ENCODE data around the gene NMRK1. TPM values are rescaled to one million over a fixed set of nuclear protein-coding genes. Genes with fewer than 3 reads are reported as not detected.

NMRK1 gene
- total and polyA plus RNA-seq, 2 donors (not counting 3 experiments of a cell fraction or from before 2014, with no cell fraction given): 24.3 to 32.6 TPM

DNA sequence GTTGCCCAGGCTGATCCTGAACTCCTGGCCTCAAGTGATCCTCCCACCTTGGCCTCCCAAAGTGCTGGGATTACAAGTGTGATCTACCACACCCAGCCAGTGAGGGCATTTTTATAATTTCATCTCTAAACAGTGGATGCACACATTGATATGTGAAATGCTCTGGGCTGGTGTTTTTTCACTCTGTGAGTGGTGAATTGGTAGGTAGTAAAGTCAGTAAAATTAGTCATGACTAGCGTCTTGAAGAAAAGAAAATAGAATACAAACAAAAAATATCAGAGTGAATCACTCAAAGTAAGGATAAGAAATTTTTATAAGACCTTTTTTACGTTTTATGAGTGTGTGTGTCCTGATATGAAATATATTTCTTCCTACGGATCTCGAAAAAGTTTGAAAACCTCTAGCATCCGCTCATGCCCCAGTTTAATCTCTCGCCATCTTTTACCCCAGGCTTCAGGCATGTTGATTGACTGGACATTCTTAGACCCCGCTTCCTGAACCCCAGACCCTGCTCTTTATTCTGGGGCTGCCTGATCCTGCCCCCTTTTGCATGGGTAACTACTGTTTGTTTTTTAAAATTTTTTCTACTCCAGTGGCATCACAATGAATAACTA lies 14.3 kb upstream of the NMRK1 start:
- POLR2A ChIA-PET: no interaction called here
- no peak overlapping the region for H3K4me3 ChIP-seq (replicated peaks in 1 of 3; ENCODE audit: insufficient read depth in 1 of 3, low read depth in 1 of 3, low read length in 3 of 3)

More for the DNA sequence above, 14.3 kb upstream of the NMRK1 start:
- dilution Hi-C loops (cut with MboI; ENCODE audit: extremely low pct_ligation_motif_present, low sequenced_read_pairs) (no loop called here), intact Hi-C loops (cut with micrococcal nuclease) (no loop called here)
- TF ChIP-seq EZH2 (IDR thresholded peaks at IDR 0.05; ENCODE audit: borderline replicate concordance, low read depth, low read length, severe bottlenecking) (no peak), FOS (IDR thresholded peaks at IDR 0.05; ENCODE audit: borderline replicate concordance, insufficient read depth, low read length) (no peak)
- TF ChIP-seq, protein P1, sequence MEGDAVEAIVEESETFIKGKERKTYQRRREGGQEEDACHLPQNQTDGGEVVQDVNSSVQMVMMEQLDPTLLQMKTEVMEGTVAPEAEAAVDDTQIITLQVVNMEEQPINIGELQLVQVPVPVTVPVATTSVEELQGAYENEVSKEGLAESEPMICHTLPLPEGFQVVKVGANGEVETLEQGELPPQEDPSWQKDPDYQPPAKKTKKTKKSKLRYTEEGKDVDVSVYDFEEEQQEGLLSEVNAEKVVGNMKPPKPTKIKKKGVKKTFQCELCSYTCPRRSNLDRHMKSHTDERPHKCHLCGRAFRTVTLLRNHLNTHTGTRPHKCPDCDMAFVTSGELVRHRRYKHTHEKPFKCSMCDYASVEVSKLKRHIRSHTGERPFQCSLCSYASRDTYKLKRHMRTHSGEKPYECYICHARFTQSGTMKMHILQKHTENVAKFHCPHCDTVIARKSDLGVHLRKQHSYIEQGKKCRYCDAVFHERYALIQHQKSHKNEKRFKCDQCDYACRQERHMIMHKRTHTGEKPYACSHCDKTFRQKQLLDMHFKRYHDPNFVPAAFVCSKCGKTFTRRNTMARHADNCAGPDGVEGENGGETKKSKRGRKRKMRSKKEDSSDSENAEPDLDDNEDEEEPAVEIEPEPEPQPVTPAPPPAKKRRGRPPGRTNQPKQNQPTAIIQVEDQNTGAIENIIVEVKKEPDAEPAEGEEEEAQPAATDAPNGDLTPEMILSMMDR (IDR thresholded peaks at IDR 0.05; ENCODE audit: extremely low read depth in 1 of 2, insufficient read depth in 1 of 2, low read depth in 1 of 2, low read length in 2 of 2): no peak
- Histone ChIP-seq H4K20me1 (replicated peaks; ENCODE audit: control insufficient read depth, extremely low read depth, insufficient read depth, low read length) (no peaks in the 10 kb centered on the region), H3K9me3 (replicated peaks; ENCODE audit: control insufficient read depth, insufficient read depth, low read length) (no peaks in the 10 kb centered on the region), H3K9ac (replicated peaks; ENCODE audit: extremely low read depth, insufficient read depth, low read length) (no peak overlapping the region), H3K4me1 (ENCODE audit: control insufficient read depth, extremely low read depth, insufficient read depth, low read length) (no peaks in the 10 kb centered on the region), H2AFZ (ENCODE audit: low read depth, low read length) (no peak overlapping the region), H3K9me1 (replicated peaks; ENCODE audit: control insufficient read depth, extremely low read depth, insufficient read depth, low read length) (no peaks in the 10 kb centered on the region), H3K27me3 (ENCODE audit: control insufficient read depth in 2 of 2, insufficient read depth in 2 of 2, low read length in 2 of 2) (no peaks in the 10 kb centered on the region), H3K79me2 (ENCODE audit: control insufficient read depth, insufficient read depth, low read length) (peaks cover 76% of the 10 kb centered on the region), H3K36me3 (ENCODE audit: control insufficient read depth in 2 of 2, extremely low read depth in 1 of 2, insufficient read depth in 2 of 2, low read length in 2 of 2) (peaks cover 0 to 2% of the 10 kb centered on the region in 2 experiments), H3K4me2 (ENCODE audit: insufficient read depth, low read length) (no peak overlapping the region), H3K27ac (ENCODE audit: insufficient read depth, low read depth, low read length) (no peak overlapping the region)
- CTCF ChIA-PET: interaction anchor here (1.6 to 2.1 kb wide), 2 partner anchors 10 to 11 kb away, joined by 7 to 8 read pairs; no protein-coding TSS in a partner anchor
- BruUV-seq (replicated peaks): no TSS peak
- no peak for FAIRE-seq
- DNase-seq (ENCODE audit: low read depth, low spot score): no peak

Measured in endothelial cell of umbilical vein (primary cell).